DOHH2 (cell line): ENCODE data around the gene KRTAP5-2.

Experiments
- H3F3A ChIP-seq: fragments of 200-600 bp; sonication (generic), shearing (Covaris generic); 2 replicates; pipeline ENCODE4 v1.6.0; 2016; ENCODE audit warnings: antibody characterized with exemption, mild to moderate bottlenecking; ENCODE audit not compliant: control insufficient read depth, insufficient read depth
- H3K27ac ChIP-seq: fragments of 200-600 bp; sonication (generic); 2 replicates; pipeline ENCODE4 v1.5.1; 2014; ENCODE audit warnings: low read depth, mild to moderate bottlenecking, low read length, moderate library complexity
- H3K27me3 ChIP-seq: fragments of 200-600 bp; sonication (generic); 2 replicates; pipeline ENCODE4 v1.6.1; 2014; ENCODE audit warnings: mild to moderate bottlenecking, low read length, mixed read lengths; ENCODE audit not compliant: control insufficient read depth
- H3K36me3 ChIP-seq: fragments of 200-600 bp; sonication (generic); 2 replicates; pipeline ENCODE4 v1.6.1; 2014; ENCODE audit warnings: mild to moderate bottlenecking, low read length, moderate library complexity, mixed read lengths; ENCODE audit not compliant: control insufficient read depth
- H3K4me1 ChIP-seq: fragments of 200-600 bp; sonication (generic); 2 replicates; pipeline ENCODE4 v1.6.1; 2014; ENCODE audit warnings: mild to moderate bottlenecking, low read length, mixed read lengths; ENCODE audit not compliant: control insufficient read depth
- H3K4me2 ChIP-seq: fragments of 200-600 bp; sonication (generic); 2 replicates; pipeline ENCODE4 v1.6.0; 2014; ENCODE audit warnings: mild to moderate bottlenecking, low read length, moderate library complexity
- H3K4me3 ChIP-seq: fragments of 200-600 bp; sonication (generic); 2 replicates; pipeline ENCODE4 v1.5.1; 2014; ENCODE audit warnings: mild to moderate bottlenecking, low read length, mixed read lengths
- H3K79me2 ChIP-seq: fragments of 200-600 bp; sonication (generic); 2 replicates; pipeline ENCODE4 v1.6.1; 2014; ENCODE audit warnings: mild to moderate bottlenecking, low read length, mixed read lengths; ENCODE audit not compliant: control insufficient read depth
- H3K9me2 ChIP-seq: fragments of 200-600 bp; sonication (generic); replicated peaks from 2 replicates; pipeline ENCODE4 v1.6.1; 2014; ENCODE audit warnings: mild to moderate bottlenecking, low read length, mixed read lengths; ENCODE audit not compliant: control insufficient read depth
- H3K9me3 ChIP-seq: fragments of 200-600 bp; sonication (generic); 2 replicates; pipeline ENCODE4 v1.6.1; 2014; ENCODE audit warnings: antibody characterized with exemption, low read length, mixed read lengths; ENCODE audit not compliant: control insufficient read depth, insufficient read depth
- H4K20me1 ChIP-seq: fragments of 200-600 bp; sonication (generic); 2 replicates; pipeline ENCODE4 v1.6.0; 2014; ENCODE audit warnings: low read depth, mild to moderate bottlenecking, antibody characterized with exemption, low read length, moderate library complexity; ENCODE audit not compliant: control insufficient read depth, insufficient read depth
- CTCF ChIP-seq: fragments of 200-600 bp; sonication (generic); IDR thresholded peaks from one replicate; pipeline ENCODE4 v1.5.1; 2014; ENCODE audit warnings: antibody characterized with exemption, mild to moderate bottlenecking, low read depth, low read length; ENCODE audit not compliant: poor library complexity, severe bottlenecking
- EZH2phosphoT487 ChIP-seq: fragments of 200-600 bp; sonication (generic); IDR thresholded peaks from 2 replicates; pipeline ENCODE4 v1.6.1; 2017; ENCODE audit warnings: borderline replicate concordance, mild to moderate bottlenecking, antibody characterized with exemption, low read length, moderate library complexity, mixed read lengths

The KRTAP5-2 gene

GRCh38 chr11:1638344-1638743 is 40.2 kb upstream of the KRTAP5-2 start:
- Histone ChIP-seq H3F3A (no peaks in the 10 kb centered on the region), H3K27ac (no peak overlapping the region), H3K4me3 (no peak overlapping the region), H3K27me3 (no peaks in the 10 kb centered on the region), H3K9me2 (no peaks in the 10 kb centered on the region), H3K4me1 (no peaks in the 10 kb centered on the region), H3K36me3 (no peaks in the 10 kb centered on the region), H3K9me3 (no peaks in the 10 kb centered on the region), H4K20me1 (no peaks in the 10 kb centered on the region), H3K79me2 (no peaks in the 10 kb centered on the region), H3K4me2 (no peak overlapping the region)
- TF ChIP-seq EZH2phosphoT487 = no peak
- no peak for TF ChIP-seq CTCF

- Histone ChIP-seq H3K27ac (no peak overlapping the region), H3K9me2 (no peaks in the 10 kb centered on the region), H4K20me1 (no peaks in the 10 kb centered on the region), H3F3A (no peaks in the 10 kb centered on the region), H3K36me3 (no peaks in the 10 kb centered on the region), H3K9me3 (no peaks in the 10 kb centered on the region), H3K79me2 (no peaks in the 10 kb centered on the region), H3K27me3 (no peaks in the 10 kb centered on the region), H3K4me1 (no peaks in the 10 kb centered on the region), H3K4me2 (no peak overlapping the region), H3K4me3 (no peak overlapping the region)
- TF ChIP-seq EZH2phosphoT487 (no peak), CTCF (no peak)
Observed at GRCh38 chr11:1637628-1638027, 39.5 kb upstream of the KRTAP5-2 start.

GRCh38 chr11:1636291-1636950 is 38.3 kb upstream of the KRTAP5-2 start:
- H3K27me3 ChIP-seq = no peaks in the 10 kb centered on the region
- no peaks in the 10 kb centered on the region for H3K9me2 ChIP-seq
- H3K4me1 ChIP-seq = no peaks in the 10 kb centered on the region
- no peak overlapping the region for H3K27ac ChIP-seq
- H3K9me3 ChIP-seq = no peaks in the 10 kb centered on the region
- H3K4me3 ChIP-seq = no peak overlapping the region
- no peak overlapping the region for H3K4me2 ChIP-seq
- H3K36me3 ChIP-seq = no peaks in the 10 kb centered on the region
- no peak for TF ChIP-seq EZH2phosphoT487
- TF ChIP-seq CTCF = no peak
- H3F3A ChIP-seq = no peaks in the 10 kb centered on the region
- no peaks in the 10 kb centered on the region for H3K79me2 ChIP-seq
- no peaks in the 10 kb centered on the region for H4K20me1 ChIP-seq

- TF ChIP-seq CTCF (no peak), EZH2phosphoT487 (no peak)
- Histone ChIP-seq H3F3A (no peaks in the 10 kb centered on the region), H3K36me3 (no peaks in the 10 kb centered on the region), H3K4me2 (no peak overlapping the region), H4K20me1 (no peaks in the 10 kb centered on the region; the same call in 1 of the 2 replicates), H3K27ac (no peak overlapping the region), H3K4me3 (no peak overlapping the region), H3K79me2 (no peaks in the 10 kb centered on the region), H3K27me3 (peaks cover 5% of the 10 kb centered on the region; the same call in 1 of the 2 replicates), H3K4me1 (no peaks in the 10 kb centered on the region), H3K9me3 (no peaks in the 10 kb centered on the region), H3K9me2 (no peaks in the 10 kb centered on the region)
Observed at GRCh38 chr11:1633864-1634263, 35.8 kb upstream of the KRTAP5-2 start.
